ENCODE measurements around the gene USP35. TPM values are rescaled to one million over a fixed set of nuclear protein-coding genes. Genes with fewer than 3 reads are reported as not detected.

Gene USP35
- total RNA-seq, 6 donors from 2014 or later: 5.8 to 37.7 (median 8.0) TPM

- H3K4me3 ChIP-seq: no peak overlapping the region
- ATAC-seq (ENCODE audit: low FRiP score in 2 of 2) (peak in 1 of 2 donors; percentile 59), DNase-seq (no peak)
- H3K36me3 ChIP-seq: peaks cover 3 to 35% (median 8%) of the 10 kb centered on the region in 4 donors
- H3K9me3 ChIP-seq: no peaks in the 10 kb centered on the region
- peak overlapping the region in 1 of 4 donors; percentile 37 for H3K27ac ChIP-seq
- H3K27me3 ChIP-seq: no peaks in the 10 kb centered on the region
- TF ChIP-seq POLR2AphosphoS5 (IDR thresholded peaks at IDR 0.05) (no peak), EP300 (IDR thresholded peaks at IDR 0.05) (no peak), POLR2A (IDR thresholded peaks at IDR 0.05) (no peak)
- TF ChIP-seq, protein P1, sequence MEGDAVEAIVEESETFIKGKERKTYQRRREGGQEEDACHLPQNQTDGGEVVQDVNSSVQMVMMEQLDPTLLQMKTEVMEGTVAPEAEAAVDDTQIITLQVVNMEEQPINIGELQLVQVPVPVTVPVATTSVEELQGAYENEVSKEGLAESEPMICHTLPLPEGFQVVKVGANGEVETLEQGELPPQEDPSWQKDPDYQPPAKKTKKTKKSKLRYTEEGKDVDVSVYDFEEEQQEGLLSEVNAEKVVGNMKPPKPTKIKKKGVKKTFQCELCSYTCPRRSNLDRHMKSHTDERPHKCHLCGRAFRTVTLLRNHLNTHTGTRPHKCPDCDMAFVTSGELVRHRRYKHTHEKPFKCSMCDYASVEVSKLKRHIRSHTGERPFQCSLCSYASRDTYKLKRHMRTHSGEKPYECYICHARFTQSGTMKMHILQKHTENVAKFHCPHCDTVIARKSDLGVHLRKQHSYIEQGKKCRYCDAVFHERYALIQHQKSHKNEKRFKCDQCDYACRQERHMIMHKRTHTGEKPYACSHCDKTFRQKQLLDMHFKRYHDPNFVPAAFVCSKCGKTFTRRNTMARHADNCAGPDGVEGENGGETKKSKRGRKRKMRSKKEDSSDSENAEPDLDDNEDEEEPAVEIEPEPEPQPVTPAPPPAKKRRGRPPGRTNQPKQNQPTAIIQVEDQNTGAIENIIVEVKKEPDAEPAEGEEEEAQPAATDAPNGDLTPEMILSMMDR (IDR thresholded peaks at IDR 0.05): no peak
- H3K4me1 ChIP-seq: peaks cover 11 to 23% (median 14%) of the 10 kb centered on the region in 4 donors
- WGBS, 2 donors: 36 to 56% methylated on average over 1 of the region's 1 CpG
Measured at GRCh38 chr11:78251083-78251775, 62.5 kb downstream of the USP35 start.

DNA sequence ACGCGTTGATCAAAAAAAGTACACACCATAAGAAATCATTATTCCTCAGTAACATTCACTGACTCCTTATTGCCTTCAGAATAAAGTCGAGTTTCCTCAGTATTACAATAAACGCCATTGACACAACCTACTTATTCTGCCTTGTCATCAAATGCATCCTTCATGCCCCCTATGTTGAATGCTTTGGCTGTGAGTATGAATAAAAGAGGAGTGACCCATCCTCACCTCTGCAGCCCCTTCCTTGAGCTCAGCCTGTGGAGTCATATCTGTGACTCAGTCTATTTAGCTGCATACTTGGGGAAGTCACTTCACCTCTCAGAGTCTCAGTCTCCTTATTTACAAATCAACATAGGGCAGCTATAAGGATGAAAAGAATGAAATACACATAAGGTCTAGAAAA lies 65.1 kb downstream of the USP35 start:
- ATAC-seq (ENCODE audit: low FRiP score in 2 of 2) (no peak), DNase-seq (no peak)
- Histone ChIP-seq H3K4me3 (no peak overlapping the region), H3K9me3 (no peaks in the 10 kb centered on the region), H3K27ac (no peak overlapping the region), H3K4me1 (peaks cover 25 to 40% (median 30%) of the 10 kb centered on the region in 4 donors), H3K27me3 (no peaks in the 10 kb centered on the region), H3K36me3 (peaks cover 0 to 15% (median 5%) of the 10 kb centered on the region in 4 donors)
- TF ChIP-seq EP300 (IDR thresholded peaks at IDR 0.05) (no peak), POLR2A (IDR thresholded peaks at IDR 0.05) (no peak), POLR2AphosphoS5 (IDR thresholded peaks at IDR 0.05) (no peak)
- TF ChIP-seq, protein P1 (IDR thresholded peaks at IDR 0.05): no peak
- 94 to 98% methylated on average over 4 of the region's 4 CpGs for WGBS, 2 donors

DNA sequence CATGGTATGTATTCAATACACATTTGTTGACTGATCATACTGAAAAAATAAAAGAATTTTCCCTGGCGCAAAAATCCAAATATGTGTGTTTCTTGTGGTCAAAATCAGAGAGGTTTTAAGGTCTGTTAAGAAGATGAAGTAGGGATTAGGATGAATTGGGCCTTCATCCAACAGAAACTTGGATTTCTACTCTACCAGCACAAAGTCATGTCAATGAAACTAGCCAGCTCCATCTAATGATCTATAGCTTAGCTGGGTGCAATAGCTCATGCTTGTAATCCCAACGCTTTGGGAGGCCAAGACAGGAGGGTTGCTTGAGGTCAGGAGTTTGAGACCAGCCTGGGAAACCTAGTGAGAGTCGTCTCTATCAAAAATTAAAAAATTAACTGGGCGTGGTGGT lies 65.5 kb downstream of the USP35 start:
- Histone ChIP-seq H3K4me1 (peaks cover 26 to 40% (median 31%) of the 10 kb centered on the region in 4 donors), H3K9me3 (no peaks in the 10 kb centered on the region), H3K36me3 (peaks cover 0 to 11% (median 4%) of the 10 kb centered on the region in 4 donors), H3K4me3 (no peak overlapping the region), H3K27me3 (no peaks in the 10 kb centered on the region), H3K27ac (no peak overlapping the region)
- TF ChIP-seq POLR2AphosphoS5 (IDR thresholded peaks at IDR 0.05) (no peak), POLR2A (IDR thresholded peaks at IDR 0.05) (no peak), EP300 (IDR thresholded peaks at IDR 0.05) (no peak)
- TF ChIP-seq, protein P1 (IDR thresholded peaks at IDR 0.05): no peak
- ATAC-seq (ENCODE audit: low FRiP score in 2 of 2) (no peak), DNase-seq (no peak)
- 93% methylated on average over 4 of the region's 4 CpGs for WGBS, 2 donors

GRCh38 chr11:78255919-78256318 lies 67.2 kb downstream of the USP35 start:
- peak overlapping the region in 3 of 4 donors; percentile 12 to 77 (median 70) for H3K27ac ChIP-seq

More at GRCh38 chr11:78255919-78256318, 67.2 kb downstream of the USP35 start:
- H3K4me1 ChIP-seq: peaks cover 24 to 34% (median 30%) of the 10 kb centered on the region in 4 donors
- DNase-seq (no peak), ATAC-seq (ENCODE audit: low FRiP score in 2 of 2) (no peak)
- no peaks in the 10 kb centered on the region for H3K36me3 ChIP-seq
- H3K4me3 ChIP-seq: no peak overlapping the region
- H3K9me3 ChIP-seq: no peaks in the 10 kb centered on the region
- TF ChIP-seq POLR2A (IDR thresholded peaks at IDR 0.05) (no peak), POLR2AphosphoS5 (IDR thresholded peaks at IDR 0.05) (no peak), EP300 (IDR thresholded peaks at IDR 0.05) (no peak)
- TF ChIP-seq, protein P1 (IDR thresholded peaks at IDR 0.05): no peak
- WGBS, 2 donors: 90 to 94% methylated on average over 2 of the region's 2 CpGs
- H3K27me3 ChIP-seq: no peaks in the 10 kb centered on the region

All from upper lobe of left lung (tissue), 6 donors.